ENCODE measurements around the gene LPCAT2. TPM values are rescaled to one million over a fixed set of nuclear protein-coding genes. Genes with fewer than 3 reads are reported as not detected.

LPCAT2 gene
- polyA plus RNA-seq, 1 experiment, result 20.6 TPM

DNA sequence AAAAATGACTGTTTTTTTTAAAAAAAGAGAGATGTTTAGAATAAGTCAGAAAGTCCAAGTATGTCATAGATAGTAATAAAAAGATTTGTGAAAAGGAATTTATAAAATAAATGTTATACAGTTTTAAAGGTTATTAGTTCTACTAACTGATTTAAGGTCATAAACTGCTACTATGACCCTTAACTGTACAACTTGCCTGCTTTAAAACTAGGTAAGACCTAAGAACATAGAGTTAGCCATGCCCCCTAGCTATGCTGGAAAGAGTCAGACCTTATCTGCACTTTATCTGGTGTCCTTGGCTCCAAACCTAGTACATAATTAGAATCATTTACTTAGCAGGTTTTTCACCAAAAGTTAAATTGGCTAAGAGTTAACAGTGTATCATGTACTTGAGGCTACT, 123.4 kb downstream of the LPCAT2 start:
- Histone ChIP-seq H3K27ac (ENCODE audit: low read depth, low read length) (no peak overlapping the region), H3K9me3 (ENCODE audit: control insufficient read depth, insufficient read depth, low read length) (no peaks in the 10 kb centered on the region), H3K4me3 (ENCODE audit: low read depth, low read length) (no peak overlapping the region), H3K27me3 (ENCODE audit: control insufficient read depth, insufficient read depth, low read length) (peaks cover 17% of the 10 kb centered on the region)
- ChIA-PET POLR2A (no interaction called here), CTCF (interaction anchor here (1.8 kb wide), 1 partner anchor 168 kb away, joined by 4 read pairs; no protein-coding TSS in a partner anchor)
- TF ChIP-seq, protein P1, sequence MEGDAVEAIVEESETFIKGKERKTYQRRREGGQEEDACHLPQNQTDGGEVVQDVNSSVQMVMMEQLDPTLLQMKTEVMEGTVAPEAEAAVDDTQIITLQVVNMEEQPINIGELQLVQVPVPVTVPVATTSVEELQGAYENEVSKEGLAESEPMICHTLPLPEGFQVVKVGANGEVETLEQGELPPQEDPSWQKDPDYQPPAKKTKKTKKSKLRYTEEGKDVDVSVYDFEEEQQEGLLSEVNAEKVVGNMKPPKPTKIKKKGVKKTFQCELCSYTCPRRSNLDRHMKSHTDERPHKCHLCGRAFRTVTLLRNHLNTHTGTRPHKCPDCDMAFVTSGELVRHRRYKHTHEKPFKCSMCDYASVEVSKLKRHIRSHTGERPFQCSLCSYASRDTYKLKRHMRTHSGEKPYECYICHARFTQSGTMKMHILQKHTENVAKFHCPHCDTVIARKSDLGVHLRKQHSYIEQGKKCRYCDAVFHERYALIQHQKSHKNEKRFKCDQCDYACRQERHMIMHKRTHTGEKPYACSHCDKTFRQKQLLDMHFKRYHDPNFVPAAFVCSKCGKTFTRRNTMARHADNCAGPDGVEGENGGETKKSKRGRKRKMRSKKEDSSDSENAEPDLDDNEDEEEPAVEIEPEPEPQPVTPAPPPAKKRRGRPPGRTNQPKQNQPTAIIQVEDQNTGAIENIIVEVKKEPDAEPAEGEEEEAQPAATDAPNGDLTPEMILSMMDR (IDR thresholded peaks at IDR 0.05; ENCODE audit: low read depth, low read length), result no peak
- DNase-seq (ENCODE audit: low read depth, low spot score), result no peak

DNA sequence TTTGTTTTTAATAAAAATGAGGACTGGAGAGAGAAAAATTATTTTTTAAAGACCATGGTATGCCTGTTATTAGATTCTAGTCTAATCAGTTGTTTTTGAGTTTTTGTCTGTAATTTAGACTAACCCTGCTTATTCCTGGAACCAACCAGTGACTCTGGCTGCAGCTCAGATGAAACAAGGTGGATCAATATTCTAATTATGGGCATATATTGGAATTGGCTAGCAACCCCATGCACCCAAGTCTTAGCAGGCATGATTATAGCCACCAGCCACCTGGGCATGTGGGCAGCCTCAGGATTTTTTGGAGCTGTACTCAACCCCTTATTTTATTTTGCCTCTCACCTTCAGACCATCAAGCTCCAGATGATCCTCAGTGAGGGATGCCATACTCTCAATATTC, 125.3 kb downstream of the LPCAT2 start:
- CTCF ChIA-PET, result no interaction called here
- DNase-seq (ENCODE audit: low read depth, low spot score), result no peak
- Histone ChIP-seq H3K4me3 (ENCODE audit: low read depth, low read length) (no peak overlapping the region), H3K27me3 (ENCODE audit: control insufficient read depth, insufficient read depth, low read length) (peaks cover 20% of the 10 kb centered on the region), H3K27ac (ENCODE audit: low read depth, low read length) (no peak overlapping the region), H3K9me3 (ENCODE audit: control insufficient read depth, insufficient read depth, low read length) (no peaks in the 10 kb centered on the region)
- POLR2A ChIA-PET, result no interaction called here
- TF ChIP-seq, protein P1 (IDR thresholded peaks at IDR 0.05; ENCODE audit: low read depth, low read length), result no peak

Other genes with a start within 250 kb of the LPCAT2 start
- gene IRX6, start 184.9 kb upstream of the LPCAT2 start, polyA plus RNA-seq (2011; rRNA removed), result not detected in 2 replicates
- 1,281 and 1,465 TPM in 2 replicates for gene MMP2, start 29.9 kb upstream of the LPCAT2 start, polyA plus RNA-seq (2011; rRNA removed)
- 0.14 TPM in 1 of 2 replicates, not detected in the other for gene CAPNS2, start 57.6 kb downstream of the LPCAT2 start, polyA plus RNA-seq (2011; rRNA removed)
- not detected in 2 replicates for gene SLC6A2, start 146.9 kb downstream of the LPCAT2 start, polyA plus RNA-seq (2011; rRNA removed)

All from AG04450 (cell line).